Measurements from ENCODE around the gene RGS16.
A peak's percentile ranks its signal among the peaks of the same experiment; 100 is the strongest.

RGS16 gene

DNA sequence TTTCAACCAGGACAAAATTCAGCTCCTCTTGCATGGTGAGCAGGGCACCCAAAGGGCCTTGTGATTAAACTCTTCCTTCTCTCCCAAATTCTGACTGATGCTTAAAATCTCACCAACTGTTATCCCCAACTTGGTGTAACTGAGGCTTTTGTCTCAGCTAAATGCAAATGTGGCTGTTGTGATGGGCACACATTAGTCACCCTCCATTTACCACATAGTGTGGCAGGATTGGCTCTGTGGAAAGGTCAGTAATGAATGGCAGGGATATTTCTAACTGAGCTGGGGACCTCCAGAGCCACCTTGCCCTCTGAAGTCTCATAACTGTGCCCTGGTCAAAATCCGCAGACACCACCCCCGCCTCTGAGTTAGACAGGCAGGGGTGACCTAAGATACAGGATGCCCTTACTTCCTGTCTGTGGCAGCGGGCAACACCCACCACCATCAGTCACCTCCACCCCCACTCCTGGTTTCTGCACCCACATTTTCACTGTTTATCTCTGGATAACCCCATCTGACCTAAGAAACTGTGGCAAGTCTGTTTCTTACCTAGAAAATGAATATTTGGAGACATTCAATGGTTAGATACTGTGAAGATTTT is 25.4 kb upstream of the RGS16 start:
- DNase-seq (ENCODE audit: low read depth) = peak; percentile 44

DNA sequence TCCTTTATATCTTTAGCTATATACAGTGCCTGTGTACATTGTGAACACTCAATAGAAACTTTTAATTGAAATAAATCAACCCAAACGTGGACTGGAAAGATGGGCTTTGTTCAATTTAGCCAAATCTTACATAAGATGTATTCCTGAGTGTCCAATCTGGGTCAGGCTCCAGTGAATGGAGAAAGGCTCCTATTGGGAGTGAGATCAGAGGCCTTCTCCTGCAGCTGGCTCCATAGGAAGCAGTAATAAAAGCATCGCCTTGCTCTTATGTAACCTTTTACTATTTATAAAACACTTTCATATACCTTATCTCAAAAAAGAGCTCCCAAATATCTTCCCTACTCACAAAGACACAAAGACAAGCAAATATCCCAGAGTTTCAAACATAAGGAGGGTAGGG is 24.9 kb upstream of the RGS16 start:
- DNase-seq (ENCODE audit: low read depth) = no peak

DNA sequence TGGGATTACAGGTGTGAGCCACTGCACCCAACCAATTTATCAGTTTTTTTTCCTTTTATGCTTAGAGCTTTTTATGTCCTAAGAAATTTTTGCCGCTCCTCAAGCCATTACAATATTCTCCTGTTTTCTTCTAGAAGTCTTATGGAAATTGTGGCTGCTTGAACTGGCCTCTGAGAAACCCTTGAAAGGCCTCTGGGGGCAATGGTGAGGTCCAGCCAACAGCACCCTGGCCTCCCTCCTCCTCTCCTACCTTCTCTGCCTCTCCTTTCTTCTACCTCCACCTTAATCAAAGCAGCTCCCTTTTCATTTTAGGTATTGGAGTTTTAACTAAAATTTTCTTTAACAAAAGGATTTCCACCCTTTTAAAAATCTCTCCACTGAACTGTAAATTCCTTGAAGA is 24.5 kb upstream of the RGS16 start:
- no peak for DNase-seq (ENCODE audit: low read depth)

DNA sequence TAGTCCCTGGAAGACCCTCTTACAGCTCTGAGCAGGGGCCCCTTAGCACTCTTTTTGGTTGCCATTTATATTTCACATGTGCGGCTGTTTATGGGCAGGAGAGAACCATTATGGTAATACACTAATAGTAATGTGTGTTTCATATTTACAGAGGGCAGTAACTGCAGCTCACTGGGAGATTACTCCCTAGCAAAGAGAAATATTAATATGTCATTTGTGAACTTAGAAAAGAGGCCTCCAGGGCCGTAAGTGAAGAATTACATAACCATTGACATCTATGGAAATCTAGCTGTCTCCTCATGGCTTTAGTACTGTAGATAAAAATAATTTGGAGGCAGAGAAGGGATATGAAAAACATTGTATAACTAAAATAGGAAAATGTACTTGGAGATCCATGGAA is 23.4 kb upstream of the RGS16 start:
- no peak for DNase-seq (ENCODE audit: low read depth)

DNA sequence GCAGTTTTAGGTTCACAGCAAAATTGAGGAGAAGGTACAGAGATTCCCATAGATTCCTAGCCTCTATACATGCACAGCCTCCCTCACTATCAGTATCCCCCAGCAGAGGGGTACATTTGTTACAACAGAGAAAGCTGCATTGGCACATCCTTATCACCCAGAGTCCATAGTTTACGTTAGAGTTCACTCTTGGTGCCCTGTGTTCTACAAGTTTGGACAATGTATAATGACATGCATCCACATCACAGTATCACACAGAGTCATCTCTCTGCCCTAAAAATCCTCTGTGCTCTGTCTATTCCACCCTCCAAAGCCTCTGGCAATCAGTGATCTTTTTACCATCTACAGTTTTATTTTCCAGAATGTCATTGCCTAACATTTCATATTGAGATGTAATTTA is 22.3 kb upstream of the RGS16 start:
- DNase-seq (ENCODE audit: low read depth) = no peak

DNA sequence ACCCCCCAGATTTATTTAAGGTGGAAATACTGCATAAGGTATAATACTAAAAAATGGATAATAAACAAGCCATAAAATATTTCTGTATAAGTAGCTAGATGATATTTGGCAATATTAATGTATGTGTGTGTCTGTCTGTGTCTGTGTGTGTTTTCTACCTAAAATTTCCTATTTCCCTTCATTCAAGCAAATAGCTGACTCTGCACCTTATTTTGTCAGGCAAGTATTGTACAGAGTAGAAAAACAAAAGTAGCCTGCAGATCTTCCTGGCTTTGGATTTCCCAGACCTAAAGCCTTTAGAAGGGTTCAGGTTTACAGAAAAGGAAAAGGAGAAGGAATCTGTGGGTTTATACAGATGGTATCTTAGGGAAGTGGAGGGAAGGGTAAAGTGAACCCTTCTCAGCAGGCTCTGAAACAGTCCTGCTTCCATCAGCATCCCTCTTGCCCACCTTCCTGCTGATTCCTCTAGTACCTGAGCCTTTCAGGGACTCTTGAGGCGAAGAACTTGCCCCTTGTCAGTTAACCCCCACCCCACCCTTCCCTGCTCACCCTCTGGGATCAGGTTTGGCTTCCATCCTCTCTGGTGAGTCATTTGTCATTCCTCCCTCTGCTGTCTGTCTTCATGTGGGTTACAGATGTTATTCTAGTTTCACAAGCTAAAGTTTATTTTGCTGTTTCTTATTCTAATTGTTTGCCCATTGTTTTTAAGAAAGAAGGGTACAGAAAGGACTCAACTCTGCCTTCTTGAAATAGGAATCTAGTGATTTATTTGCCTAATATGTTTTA is 21.7 kb upstream of the RGS16 start:
- no peak for DNase-seq (ENCODE audit: low read depth)

DNA sequence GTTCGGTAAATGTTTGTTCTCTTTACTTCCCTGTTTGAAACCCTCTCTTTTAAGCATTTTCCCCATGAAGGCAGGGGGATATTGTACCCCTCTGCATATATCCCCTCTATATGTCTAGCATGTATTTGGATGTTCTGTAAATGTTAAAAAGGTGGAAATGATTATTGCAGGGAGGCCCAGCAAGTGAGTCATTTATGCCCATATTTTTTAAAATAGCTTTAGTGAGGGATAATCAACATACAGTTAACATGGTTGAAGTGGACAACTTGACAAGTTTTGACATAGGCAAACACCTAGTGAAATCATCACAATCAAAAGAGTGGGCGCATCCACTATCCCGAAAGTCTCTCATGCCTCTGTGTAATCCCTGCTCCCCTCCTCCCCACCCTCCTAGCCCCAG is 20.8 kb upstream of the RGS16 start:
- DNase-seq (ENCODE audit: low read depth) = no peak

DNA sequence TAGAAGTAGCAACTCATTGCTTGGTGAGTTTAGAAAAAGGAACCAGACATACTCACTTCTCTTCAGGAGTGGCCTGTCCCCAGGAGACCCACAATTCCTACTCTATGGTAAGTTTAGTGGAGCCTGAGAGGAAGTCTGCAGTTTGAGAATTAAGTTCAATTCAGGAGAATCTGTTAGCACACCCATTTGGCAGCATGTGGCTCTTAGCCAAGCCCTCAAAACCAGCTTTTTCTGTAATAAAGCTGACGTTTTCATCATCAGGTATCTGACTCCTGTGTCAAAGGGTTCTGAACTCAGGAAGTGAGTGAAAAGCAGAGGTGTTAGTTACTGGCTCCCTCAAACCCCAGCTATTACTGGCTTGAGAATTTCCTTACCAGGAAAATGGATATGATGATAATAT is 20.4 kb upstream of the RGS16 start:
- no peak for DNase-seq (ENCODE audit: low read depth)

DNA sequence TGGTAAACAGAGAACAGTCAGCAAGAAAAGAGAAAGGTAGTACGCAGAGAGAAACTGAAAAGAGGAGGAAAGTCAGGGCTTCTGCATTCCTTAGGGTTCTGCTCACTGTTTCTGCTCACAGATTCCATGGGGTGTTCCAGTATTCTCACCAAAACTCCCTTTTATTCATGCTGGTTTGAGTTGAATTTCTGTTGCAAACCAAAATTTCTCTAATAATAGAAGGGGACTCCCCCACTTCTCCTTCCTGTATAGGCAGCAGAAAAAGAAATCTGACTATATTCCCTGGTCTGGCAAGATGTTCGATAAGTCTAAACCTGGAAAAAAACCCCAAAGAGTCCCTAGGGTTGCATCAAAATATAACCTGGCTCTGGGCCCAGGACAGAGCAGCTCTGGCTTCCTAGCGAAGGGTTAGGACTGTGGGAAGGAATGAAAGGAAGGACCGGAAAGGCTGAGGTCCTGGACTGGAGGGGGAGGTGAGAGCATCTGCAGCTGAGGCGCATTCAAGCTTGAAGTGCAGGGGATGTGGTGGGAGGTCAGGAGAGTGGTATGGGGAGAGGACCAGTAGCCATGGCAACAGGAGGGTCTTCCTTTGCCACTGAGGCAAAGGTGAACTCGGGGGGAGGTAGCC is 18.8 kb upstream of the RGS16 start:
- DNase-seq (ENCODE audit: low read depth) = no peak

DNA sequence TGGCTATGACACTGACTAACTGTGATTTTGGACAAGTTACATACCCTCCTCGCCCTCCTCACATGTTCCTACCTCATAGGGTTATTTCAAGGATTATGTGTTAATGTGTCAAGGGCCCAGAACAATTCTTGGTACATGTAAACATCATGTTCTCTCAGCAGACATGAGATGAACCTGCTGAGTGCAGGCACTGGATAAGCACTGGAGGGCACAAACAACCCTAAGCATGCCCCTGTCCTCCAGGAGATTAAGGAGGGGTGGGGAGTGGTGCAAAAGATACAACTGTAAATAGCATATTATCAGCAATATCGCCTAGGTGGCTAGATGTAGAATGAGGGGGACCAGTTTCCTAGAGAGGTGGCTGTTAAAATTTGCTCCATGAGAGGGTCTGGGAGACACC is 17.7 kb upstream of the RGS16 start:
- no peak for DNase-seq (ENCODE audit: low read depth)

DNA sequence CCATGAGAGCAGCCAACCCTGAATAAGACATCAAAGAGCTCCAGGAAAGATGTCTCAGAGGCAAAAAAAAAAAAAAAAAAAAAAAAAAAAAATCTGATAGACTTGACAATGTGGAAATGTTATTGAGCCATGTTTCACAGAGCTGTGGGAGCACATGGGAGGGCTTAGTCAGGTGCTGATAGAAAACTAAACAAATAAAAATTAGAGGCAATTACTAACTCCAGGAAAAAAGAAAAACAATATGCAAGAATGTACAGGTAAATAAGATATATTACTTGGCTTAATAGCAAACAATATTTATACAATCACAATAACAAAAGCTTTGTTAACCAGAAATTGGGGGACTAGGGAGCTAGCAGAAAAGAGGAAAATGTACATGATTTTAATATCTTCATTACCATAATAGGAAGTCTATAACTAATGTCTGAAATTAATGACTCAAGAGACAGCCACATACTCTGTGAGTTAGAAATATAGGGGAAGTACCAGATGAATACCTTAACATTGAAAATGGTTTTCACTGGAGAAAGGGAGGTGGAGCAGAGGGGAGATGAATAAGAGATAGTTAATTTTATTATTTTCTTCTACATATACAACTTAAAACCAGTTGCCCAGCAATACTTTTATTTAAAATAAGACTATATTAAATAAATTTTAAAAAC is 16.9 kb upstream of the RGS16 start:
- no peak for DNase-seq (ENCODE audit: low read depth)

DNA sequence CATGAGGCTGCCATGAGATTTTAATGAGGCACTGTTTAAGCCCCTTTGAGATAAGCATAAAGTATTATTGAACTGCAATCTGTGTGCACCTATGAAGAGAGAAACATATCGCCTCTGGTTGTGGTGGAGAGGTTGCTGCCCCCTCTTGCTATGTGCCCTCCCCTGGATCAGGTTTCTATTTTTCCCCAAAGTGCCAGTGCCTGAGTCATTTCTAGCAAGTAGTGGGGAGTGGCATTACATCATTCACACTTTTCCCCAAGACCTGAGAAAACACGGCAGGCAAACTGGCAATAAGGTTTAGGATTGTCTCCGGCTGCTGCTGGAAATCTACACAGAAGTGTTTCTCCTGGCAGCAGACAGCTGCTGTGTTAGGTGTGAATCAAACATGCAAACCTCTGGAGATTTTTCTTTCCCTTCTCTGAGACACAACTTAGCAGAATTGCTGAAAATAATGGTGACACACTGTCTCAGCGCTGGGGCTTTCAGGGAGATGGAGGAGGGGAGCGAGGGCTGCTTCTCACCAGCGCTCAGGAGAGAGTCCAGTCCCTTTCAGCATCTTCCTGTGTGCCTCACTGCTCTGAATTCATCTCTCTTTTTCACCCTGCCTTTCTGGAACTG is 13.7 kb upstream of the RGS16 start:
- DNase-seq (ENCODE audit: low read depth) = no peak

DNA sequence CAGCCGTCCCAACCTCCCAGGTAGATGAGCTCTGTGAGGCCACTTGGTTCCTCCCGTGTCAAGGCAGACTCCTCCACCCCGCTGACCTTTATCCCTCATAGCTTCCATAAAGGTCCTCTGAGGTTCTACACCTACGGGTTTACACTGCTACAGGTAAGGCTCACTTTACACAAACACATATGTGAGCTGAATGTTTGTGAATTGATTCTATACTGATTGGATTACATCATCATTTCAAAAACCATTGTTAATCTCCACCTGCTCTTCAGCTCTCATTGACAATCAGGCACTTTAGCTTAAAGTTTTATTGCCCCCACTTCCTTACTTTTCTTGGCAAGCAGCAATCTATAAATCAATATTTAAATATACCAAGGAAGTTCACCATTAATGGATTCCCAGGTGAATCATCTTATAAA is 12.8 kb upstream of the RGS16 start:
- no peak for DNase-seq (ENCODE audit: low read depth)

DNA sequence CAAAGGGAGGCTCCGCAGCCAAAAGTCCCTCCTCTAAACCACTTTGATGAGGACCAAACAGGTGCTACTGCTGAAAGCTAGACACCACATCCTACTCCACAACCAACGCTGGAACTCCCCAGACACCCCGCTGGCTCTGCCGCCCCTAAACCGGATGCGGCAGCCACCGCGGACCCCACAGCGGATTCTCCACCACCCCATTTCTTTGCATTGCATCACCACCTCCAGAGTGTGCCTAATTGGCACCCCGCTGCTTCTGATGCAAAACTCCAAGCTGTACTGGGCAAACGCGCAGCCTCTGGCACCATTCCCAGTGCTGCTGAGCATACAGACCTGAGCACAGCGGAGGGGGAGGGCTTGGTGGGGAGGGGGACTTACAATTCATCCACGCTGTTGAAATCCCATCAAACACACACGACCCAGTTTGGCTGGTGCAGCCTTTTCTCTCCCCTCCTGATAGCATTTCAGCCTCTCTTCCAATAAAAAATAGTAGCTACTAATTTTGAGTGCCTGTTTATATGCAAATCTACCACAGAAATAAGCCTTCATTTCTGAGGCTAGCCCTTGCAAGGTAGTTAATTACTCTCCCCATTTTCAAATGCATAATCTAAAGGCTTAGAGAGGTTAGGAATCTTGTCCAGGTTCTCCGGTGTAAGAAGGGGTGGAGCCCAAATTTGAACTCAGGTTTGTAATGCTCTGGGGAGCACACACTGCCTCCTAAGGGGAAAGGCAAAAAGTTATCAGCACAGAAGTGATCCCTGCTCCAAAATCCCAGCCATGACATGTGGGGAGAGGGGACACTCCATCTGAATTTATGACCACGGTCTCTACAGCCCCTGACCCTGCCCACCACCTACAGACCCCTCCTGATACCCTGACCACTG is 12.2 kb upstream of the RGS16 start:
- peak; percentile 65 for DNase-seq (ENCODE audit: low read depth)

DNA sequence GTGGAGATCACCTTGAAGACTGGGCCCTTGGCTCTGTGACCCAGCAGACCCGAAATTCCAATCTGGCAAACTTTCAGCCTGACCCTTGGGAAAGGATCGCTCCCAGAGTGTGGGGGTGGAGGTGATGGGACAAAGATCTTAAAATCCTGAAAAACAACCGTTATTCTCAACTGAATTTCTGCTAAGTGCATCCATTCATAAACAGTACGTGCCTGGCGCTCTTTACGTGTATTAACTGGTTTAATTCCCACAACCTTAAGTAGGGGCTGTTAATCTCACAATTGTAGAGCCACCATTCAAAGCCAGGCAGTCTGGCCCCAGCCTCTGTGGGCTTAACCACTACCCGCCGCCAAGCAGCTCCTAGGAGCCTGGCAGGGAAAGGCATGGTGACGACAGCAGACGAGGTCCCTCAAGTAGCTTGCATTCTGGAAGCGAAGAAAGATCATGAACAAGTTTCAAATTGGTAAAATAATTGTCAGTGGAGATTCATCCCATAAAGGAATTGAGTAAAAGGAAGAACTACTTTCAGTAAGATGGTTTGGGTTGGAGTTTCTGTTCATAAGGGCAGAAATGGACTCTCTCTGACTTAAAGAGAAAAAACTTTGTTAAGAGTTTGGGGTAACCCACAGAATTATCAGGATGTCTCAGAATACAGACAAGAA is 11.4 kb upstream of the RGS16 start:
- no peak for DNase-seq (ENCODE audit: low read depth)

DNA sequence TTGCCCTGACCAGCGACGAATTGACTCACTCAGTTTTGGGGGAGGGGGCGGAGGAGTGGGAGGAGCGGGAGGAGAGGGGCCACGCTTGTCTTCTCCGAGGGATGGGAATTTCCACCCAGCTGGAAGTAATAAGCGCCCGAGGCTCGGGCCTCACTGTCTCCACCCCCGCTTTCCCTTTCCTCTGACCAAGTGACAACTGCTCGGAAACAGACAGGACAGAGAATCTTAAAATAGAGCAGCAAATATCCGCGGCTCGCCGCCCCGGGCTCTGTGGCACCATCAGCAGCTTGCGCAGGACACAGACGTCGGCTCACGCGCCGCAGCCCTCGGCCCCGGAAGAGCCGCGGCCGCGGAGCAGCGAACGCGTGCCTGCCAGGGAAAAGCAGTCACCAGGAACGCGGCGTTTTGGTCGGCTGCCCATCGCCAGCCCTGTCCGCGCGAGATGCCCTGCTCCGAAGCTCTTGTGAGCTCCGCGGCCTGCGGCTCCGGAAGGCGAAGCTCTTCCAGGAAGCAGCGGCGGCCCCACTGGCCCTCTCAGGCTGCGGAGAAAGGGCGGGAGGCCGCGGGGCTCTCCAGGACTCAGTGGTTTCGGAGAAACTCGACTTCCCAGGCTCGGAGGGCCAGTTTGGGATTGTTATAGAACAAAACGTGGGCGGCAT is 10.7 kb upstream of the RGS16 start:
- peak; percentile 40 for DNase-seq (ENCODE audit: low read depth)

DNA sequence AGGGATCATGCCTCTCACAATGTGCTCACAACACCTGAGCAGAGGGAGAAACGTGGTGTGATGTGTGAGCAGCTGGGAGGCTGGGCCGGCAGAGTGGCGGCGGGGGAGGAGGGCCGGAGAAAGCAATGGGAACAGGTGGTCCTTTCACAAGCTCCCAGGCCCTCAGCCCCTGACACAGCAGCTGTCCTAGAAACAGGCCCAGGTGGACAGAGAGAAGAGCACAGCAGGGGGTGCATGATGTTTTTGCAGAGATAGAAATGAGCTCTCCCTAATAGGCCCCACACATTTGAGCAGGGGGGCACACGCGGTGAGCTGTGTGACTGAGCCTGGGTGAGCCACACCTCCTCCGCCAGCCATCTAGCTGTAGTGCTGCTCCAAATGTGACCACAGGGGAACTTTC is 7.6 kb upstream of the RGS16 start:
- DNase-seq (ENCODE audit: low read depth) = no peak

DNA sequence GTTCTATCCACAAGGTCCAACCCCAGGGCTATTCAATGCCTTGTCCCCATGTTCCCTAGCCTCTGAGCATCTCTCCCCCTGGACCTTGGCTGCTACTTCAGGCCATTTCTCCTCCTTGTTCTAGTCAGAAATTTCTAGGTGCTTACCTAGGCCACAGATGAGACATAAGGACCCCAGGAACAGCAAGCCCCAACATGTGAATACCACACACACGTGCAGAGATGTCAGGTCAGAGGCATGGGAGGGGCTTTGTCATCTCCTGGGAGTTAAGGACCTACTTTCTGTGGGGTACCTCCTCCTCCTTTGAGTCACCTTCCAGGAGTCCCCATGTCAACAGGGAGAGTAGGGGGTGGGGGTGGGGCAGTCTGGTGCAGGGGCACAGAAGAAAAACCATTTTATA is 7.1 kb upstream of the RGS16 start:
- no peak for DNase-seq (ENCODE audit: low read depth)

DNA sequence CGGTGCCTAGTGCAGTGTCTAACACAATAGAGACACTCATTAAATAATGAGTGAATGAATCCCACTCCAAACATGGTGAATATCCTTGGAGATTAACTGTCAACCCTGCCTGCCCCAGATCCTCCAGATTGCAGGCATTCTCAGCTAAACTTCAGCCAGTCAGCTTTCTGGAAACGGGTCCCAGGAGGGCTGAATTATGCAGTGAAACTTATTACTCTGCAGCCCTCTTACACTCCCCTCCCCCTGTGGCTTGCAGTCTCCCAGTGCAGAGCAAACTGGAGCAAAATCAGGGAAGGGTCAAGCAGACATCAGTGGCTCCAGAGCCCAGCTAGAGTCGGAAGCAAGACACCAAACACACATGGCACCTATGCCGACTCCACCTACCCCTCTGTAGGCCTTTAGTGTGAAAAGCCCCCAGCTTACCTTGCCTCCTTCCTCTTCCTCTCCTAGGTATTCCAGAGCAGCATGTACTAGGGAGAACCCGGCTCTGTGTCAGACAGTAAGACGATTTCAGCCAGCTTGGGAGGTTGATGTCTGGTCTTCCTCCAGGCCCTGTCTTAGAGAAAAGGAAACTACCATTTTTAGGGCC is 6.5 kb upstream of the RGS16 start:
- no peak for DNase-seq (ENCODE audit: low read depth)
